Ovary (tissue), 9 donors: Measurements from ENCODE around the gene BTBD9. TPM values are rescaled to one million over a fixed set of nuclear protein-coding genes. Genes with fewer than 3 reads are reported as not detected.

ENCODE experiments used
- DNase-seq, 5 donors: peaks; one replicate each; pipeline ENCODE4 v3.0.0-alpha.2; 2019 to 2020
- H3K27ac ChIP-seq, 2 donors: fragments of 200-600 bp; one replicate each; pipeline versions ENCODE4 v1.5.1 to v1.8.0; 2019 to 2022
- H3K27me3 ChIP-seq: fragments of 200-600 bp; one replicate; pipeline ENCODE4 v1.8.0; 2022
- H3K36me3 ChIP-seq: fragments of 200-600 bp; sonication (generic); one replicate; pipeline ENCODE4 v1.5.1; 2019
- H3K4me1 ChIP-seq: one replicate; pipeline ENCODE4 v1.8.1; 2013; ENCODE audit warnings: mild to moderate bottlenecking, moderate library complexity; ENCODE audit not compliant: insufficient read depth
- H3K4me3 ChIP-seq: fragments of 200-600 bp; sonication (generic); one replicate; pipeline ENCODE4 v1.5.1; 2017
- H3K9me3 ChIP-seq, 2 donors: fragments of 200-600 bp in 1 of 2; sonication (generic) in 1 of 2; one replicate each; pipeline versions ENCODE4 v1.5.1 to v1.8.1; 2013 to 2019; ENCODE audit warnings: mild to moderate bottlenecking in 1 of 2, moderate library complexity in 1 of 2
- CTCF ChIP-seq, 3 donors: fragments of 450-650 bp in 2 of 3; fragments of 200-600 bp in 1 of 3; IDR thresholded peaks; one replicate each; pipeline versions ENCODE4 v1.5.1 to v1.8.0; 2016 to 2022; ENCODE audit warnings: antibody characterized with exemption in 3 of 3, mild to moderate bottlenecking in 1 of 3
- EP300 ChIP-seq: sonication (generic); formaldehyde crosslinking; IDR thresholded peaks from one replicate; pipeline ENCODE4 v1.6.1; 2017; ENCODE audit warnings: antibody characterized with exemption
- POLR2A ChIP-seq: fragments of 450-650 bp; IDR thresholded peaks from one replicate; pipeline ENCODE4 v1.6.1; 2017; ENCODE audit warnings: antibody characterized with exemption, mild to moderate bottlenecking, moderate library complexity
- WGBS, 3 donors: extraction: QIAGEN DNeasy Blood & Tissue Kit in 1 of 3; methylation state at CpG; one replicate each; pipeline versions ENCODE4 v1.1.5 to v1.1.7; 2013 to 2017; 5-methylcytosine and 5-hydroxymethylcytosine counted together
- intact Hi-C, 4 donors: fragments of 100-400 bp; cut with DNase I; formaldehyde crosslinking; loops; one replicate each; pipeline versions ENCODE4 v1.11.0 to v1.15.1; 2022 to 2023
- polyA plus RNA-seq, 2 donors: library from polyadenylated mRNA; stranded (reverse); fragments of 200-250 nt in 1 of 2; fragments of 350-450 nt in 1 of 2; fragmentation: Illumina TruSeq in 1 of 2; extraction: RNeasy Lipid Tissue Mini Kit (QIAGEN cat#74804) in 1 of 2; gene quantifications; one replicate each; pipeline ENCODE4 v1.2.3, GENCODE V29; 2013 to 2014
- total RNA-seq, 7 donors: library from RNA; depleted of rRNA in 2 of 7; stranded (reverse); fragments of >200 nt in 2 of 7; fragmentation: NEBNext Ultra II Directional in 3 of 7; extraction: Animal tissue kit (Norgen Biotek cat#: 25700) in 3 of 7; gene quantifications; one replicate each; pipeline versions ENCODE4 v1.1.0 to v1.2.4, GENCODE V29; 2016 to 2023
- donor health status: DM: no; HTN: no; CAD: no; lungs with moderate emphysema.
- donor health status: DM: no; HTN: no; CAD: no.
- donor health status: Bipolar disorder and iron deficiency.
- donor health status: DM: yes; HTN: yes; CAD: no.
- donor health status: DM: no; HTN: no; CAD: no.
- donor health status: DM: yes; HTN: yes; CAD: no.

BTBD9 gene
- total and polyA plus RNA-seq, 9 donors = 7.2 to 28.8 (median 21.0) TPM

DNA sequence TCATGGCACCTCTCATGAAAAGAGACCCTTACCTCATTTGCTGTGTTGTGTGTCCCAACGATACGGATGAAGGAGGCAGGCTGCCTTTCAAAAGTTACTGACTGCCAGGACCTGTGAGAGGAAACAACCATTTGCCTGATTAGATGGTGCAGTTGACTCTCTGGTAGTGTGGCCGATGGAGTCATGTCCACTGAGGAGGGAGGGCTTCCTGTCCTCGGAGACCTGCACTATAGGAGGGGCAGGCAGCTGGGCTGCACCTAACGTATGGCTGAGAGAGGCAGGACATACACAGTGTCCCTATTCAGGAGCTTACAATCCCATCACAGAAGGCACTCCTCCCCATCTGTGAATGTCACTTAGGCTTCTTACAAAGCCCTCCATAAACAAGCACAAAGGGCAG is 447.2 kb downstream of the BTBD9 start:
- intact Hi-C loops = no loop called here
- Histone ChIP-seq H3K9me3 (no peaks in the 10 kb centered on the region), H3K4me3 (no peak overlapping the region), H3K4me1 (no peaks in the 10 kb centered on the region), H3K27me3 (no peaks in the 10 kb centered on the region), H3K36me3 (no peaks in the 10 kb centered on the region), H3K27ac (no peak overlapping the region)
- TF ChIP-seq CTCF (IDR thresholded peaks at IDR 0.05) (no peak), POLR2A (no peak), EP300 (no peak)
- WGBS, 3 donors = 78 to 85% (median 85%) methylated on average over 5 of the region's 5 CpGs
- no peak for DNase-seq

DNA sequence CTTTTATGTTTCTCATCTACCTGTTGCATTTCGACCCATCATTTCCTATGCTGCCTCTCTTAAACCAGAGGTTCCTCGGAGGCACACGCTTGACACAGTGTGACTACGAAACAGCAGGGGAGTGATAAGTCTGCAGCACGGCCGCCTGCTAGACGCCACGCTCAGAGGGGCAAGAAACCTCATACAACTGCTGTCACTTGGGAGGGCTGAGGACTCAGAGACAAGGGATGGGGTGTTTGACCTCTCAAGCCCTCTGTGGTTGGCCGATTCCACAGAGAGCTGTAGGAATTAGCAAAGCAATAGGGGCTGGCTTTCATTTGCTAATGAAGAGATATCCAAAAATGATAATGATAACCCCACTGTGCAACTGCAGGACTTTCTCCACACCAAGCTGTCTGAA is 447.7 kb downstream of the BTBD9 start:
- H3K4me3 ChIP-seq = no peak overlapping the region
- no peak for TF ChIP-seq CTCF (IDR thresholded peaks at IDR 0.05)
- no peak for TF ChIP-seq EP300
- TF ChIP-seq POLR2A = no peak
- H3K9me3 ChIP-seq = no peaks in the 10 kb centered on the region
- no peaks in the 10 kb centered on the region for H3K4me1 ChIP-seq
- H3K27me3 ChIP-seq = no peaks in the 10 kb centered on the region
- DNase-seq = no peak
- no peak overlapping the region for H3K27ac ChIP-seq
- WGBS, 3 donors = 87 to 93% (median 91%) methylated on average over 9 of the region's 9 CpGs
- no peaks in the 10 kb centered on the region for H3K36me3 ChIP-seq
- intact Hi-C loops = no loop called here

DNA sequence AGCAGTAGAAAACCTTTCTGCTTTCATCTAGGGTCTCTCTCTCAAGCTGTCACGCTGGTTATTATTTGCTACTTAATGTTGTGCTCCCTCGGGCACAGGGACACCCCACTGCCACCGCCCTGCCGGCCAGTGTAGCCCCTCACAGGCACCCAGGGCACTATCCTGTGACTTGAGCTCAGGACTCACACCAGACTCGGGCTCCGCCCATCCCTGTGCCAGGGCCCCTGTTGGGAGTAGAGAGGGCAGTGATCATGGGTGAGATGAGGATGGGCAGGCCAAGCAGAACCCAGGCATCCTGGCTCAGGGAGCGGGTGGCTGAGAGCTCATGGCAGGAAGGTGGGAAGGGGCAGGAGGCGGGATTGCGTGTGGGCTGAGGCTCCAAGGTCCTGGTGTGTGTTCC is 448.3 kb downstream of the BTBD9 start:
- 90 to 96% (median 93%) methylated on average over 9 of the region's 9 CpGs for WGBS, 3 donors
- intact Hi-C loops = no loop called here
- Histone ChIP-seq H3K36me3 (no peaks in the 10 kb centered on the region), H3K27ac (no peak overlapping the region), H3K27me3 (no peaks in the 10 kb centered on the region), H3K4me3 (no peak overlapping the region), H3K9me3 (no peaks in the 10 kb centered on the region), H3K4me1 (no peaks in the 10 kb centered on the region)
- no peak for DNase-seq
- no peak for TF ChIP-seq POLR2A
- no peak for TF ChIP-seq EP300
- no peak for TF ChIP-seq CTCF (IDR thresholded peaks at IDR 0.05)

DNA sequence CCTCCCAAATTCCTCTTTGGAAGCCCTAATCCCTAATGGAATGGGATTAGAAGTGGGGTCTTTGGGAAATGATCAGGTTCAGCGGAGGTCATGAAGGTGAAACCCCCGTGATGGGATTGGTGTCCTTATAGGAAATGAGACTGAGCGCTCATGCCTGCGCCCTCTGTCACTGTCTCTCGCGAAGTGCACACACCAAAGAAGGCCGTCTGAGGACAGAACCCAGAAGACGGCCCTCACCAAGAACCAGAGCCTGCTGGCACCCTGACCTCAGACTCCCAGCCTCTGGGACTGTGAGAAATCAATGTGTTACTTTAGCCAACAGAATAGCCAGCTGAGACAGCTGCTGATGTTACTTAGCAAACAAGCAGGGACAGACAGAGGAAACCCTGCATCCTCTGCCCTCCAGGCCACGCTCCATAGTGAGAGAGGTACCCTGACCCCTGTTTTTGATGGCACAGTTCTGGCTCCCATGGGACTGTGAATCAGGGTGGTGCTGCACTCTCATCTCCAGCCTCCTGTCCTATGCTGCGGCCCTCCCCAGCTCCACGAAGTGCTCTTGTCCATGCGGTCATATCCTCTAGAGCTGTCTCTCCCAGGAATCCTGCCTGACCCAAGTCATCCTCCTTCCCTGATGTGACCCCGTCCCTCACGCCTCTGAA is 450.9 kb downstream of the BTBD9 start:
- 95 to 96% (median 96%) methylated on average over 14 of the region's 14 CpGs for WGBS, 3 donors
- no peak for DNase-seq
- H3K36me3 ChIP-seq = no peaks in the 10 kb centered on the region

More for the DNA sequence above, 450.9 kb downstream of the BTBD9 start:
- Histone ChIP-seq H3K9me3 (no peaks in the 10 kb centered on the region), H3K4me1 (no peaks in the 10 kb centered on the region), H3K4me3 (no peak overlapping the region), H3K27ac (no peak overlapping the region), H3K27me3 (no peaks in the 10 kb centered on the region)
- intact Hi-C loops = no loop called here
- no peak for TF ChIP-seq EP300
- TF ChIP-seq POLR2A = no peak
- TF ChIP-seq CTCF (IDR thresholded peaks at IDR 0.05) = no peak
